Measurements from ENCODE around the gene PEDS1. TPM values are rescaled to one million over a fixed set of nuclear protein-coding genes. Genes with fewer than 3 reads are reported as not detected.

PEDS1 gene
- total and polyA plus RNA-seq, 2 of the 13 experiments (the other 11 are each of a cell fraction or from before 2014, with no cell fraction given), result 30.5 to 93.9 TPM

GRCh38 chr20:50112512-50113419 lies 40.8 kb downstream of the PEDS1 start, which contains the start of gene UBE2V1 (continued):
- TF ChIP-seq, protein P1, sequence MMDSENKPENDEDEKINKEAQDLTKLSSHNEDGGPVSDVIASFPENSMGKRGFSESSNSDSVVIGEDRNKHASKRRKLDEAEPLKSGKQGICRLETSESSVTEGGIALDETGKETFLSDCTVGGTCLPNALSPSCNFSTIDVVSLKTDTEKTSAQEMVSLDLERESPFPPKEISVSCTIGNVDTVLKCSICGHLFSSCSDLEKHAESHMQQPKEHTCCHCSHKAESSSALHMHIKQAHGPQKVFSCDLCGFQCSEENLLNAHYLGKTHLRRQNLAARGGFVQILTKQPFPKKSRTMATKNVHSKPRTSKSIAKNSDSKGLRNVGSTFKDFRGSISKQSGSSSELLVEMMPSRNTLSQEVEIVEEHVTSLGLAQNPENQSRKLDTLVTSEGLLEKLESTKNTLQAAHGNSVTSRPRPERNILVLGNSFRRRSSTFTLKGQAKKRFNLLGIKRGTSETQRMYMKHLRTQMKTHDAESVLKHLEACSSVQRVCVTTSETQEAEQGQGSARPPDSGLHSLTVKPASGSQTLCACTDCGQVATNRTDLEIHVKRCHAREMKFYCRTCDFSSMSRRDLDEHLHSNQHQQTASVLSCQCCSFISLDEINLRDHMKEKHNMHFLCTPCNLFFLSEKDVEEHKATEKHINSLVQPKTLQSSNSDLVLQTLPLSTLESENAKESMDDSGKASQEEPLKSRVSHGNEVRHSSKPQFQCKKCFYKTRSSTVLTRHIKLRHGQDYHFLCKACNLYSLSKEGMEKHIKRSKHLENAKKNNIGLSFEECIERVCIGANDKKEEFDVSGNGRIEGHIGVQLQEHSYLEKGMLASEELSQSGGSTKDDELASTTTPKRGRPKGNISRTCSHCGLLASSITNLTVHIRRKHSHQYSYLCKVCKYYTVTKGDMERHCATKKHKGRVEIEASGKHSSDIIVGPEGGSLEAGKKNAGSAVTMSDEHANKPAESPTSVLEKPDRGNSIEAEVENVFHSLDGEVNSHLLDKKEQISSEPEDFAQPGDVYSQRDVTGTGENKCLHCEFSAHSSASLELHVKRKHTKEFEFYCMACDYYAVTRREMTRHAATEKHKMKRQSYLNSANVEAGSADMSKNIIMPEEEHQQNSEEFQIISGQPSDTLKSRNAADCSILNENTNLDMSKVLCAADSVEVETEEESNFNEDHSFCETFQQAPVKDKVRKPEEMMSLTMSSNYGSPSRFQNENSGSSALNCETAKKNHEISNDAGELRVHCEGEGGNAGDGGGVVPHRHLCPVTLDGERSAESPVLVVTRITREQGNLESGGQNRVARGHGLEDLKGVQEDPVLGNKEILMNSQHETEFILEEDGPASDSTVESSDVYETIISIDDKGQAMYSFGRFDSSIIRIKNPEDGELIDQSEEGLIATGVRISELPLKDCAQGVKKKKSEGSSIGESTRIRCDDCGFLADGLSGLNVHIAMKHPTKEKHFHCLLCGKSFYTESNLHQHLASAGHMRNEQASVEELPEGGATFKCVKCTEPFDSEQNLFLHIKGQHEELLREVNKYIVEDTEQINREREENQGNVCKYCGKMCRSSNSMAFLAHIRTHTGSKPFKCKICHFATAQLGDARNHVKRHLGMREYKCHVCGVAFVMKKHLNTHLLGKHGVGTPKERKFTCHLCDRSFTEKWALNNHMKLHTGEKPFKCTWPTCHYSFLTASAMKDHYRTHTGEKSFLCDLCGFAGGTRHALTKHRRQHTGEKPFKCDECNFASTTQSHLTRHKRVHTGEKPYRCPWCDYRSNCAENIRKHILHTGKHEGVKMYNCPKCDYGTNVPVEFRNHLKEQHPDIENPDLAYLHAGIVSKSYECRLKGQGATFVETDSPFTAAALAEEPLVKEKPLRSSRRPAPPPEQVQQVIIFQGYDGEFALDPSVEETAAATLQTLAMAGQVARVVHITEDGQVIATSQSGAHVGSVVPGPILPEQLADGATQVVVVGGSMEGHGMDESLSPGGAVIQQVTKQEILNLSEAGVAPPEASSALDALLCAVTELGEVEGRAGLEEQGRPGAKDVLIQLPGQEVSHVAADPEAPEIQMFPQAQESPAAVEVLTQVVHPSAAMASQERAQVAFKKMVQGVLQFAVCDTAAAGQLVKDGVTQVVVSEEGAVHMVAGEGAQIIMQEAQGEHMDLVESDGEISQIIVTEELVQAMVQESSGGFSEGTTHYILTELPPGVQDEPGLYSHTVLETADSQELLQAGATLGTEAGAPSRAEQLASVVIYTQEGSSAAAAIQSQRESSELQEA (CRISPR knock-in tag; IDR thresholded peaks at IDR 0.05; ENCODE audit: not compliant biosample characterization), result peak; percentile 58
- TF ChIP-seq ZNF710 (CRISPR knock-in tag; IDR thresholded peaks at IDR 0.05; ENCODE audit: borderline replicate concordance), result peak; percentile 84
- TF ChIP-seq BCL3 (CRISPR knock-in tag; IDR thresholded peaks at IDR 0.05), result peak; percentile 96; the same call in 1 of the 2 replicates
- TF ChIP-seq HNRNPLL (IDR thresholded peaks at IDR 0.05; ENCODE audit: low read depth, low read length, poor library complexity, severe bottlenecking), result peak; percentile 87
- TF ChIP-seq ZNF616 (CRISPR knock-in tag; IDR thresholded peaks at IDR 0.05; ENCODE audit: low read depth), result peak; percentile 96; the same call in 1 of the 2 replicates
- no peak for TF ChIP-seq NPAS2 (CRISPR knock-in tag; IDR thresholded peaks at IDR 0.05; ENCODE audit: borderline replicate concordance)
- TF ChIP-seq GATAD2A (CRISPR knock-in tag; IDR thresholded peaks at IDR 0.05), result peak; percentile 67
- TF ChIP-seq PHF21A (CRISPR knock-in tag; IDR thresholded peaks at IDR 0.05), result peak; percentile 88; the same call in 1 of the 2 replicates
- no peak for TF ChIP-seq PLRG1 (conservative IDR thresholded peaks at IDR 0.05)
- peak; percentile 74; the same call in 1 of the 2 replicates for TF ChIP-seq LBX2 (CRISPR knock-in tag; IDR thresholded peaks at IDR 0.05; ENCODE audit: borderline replicate concordance)
- TF ChIP-seq KLF6 (CRISPR knock-in tag; IDR thresholded peaks at IDR 0.05), result peak; percentile 84; the same call in 1 of the 2 replicates
- no peak; the same call in 1 of the 2 replicates for TF ChIP-seq AKAP8 (CRISPR knock-in tag; IDR thresholded peaks at IDR 0.05)
- TF ChIP-seq ZNF563 (CRISPR knock-in tag; IDR thresholded peaks at IDR 0.05), result peak; percentile 92
- TF ChIP-seq, protein P2, sequence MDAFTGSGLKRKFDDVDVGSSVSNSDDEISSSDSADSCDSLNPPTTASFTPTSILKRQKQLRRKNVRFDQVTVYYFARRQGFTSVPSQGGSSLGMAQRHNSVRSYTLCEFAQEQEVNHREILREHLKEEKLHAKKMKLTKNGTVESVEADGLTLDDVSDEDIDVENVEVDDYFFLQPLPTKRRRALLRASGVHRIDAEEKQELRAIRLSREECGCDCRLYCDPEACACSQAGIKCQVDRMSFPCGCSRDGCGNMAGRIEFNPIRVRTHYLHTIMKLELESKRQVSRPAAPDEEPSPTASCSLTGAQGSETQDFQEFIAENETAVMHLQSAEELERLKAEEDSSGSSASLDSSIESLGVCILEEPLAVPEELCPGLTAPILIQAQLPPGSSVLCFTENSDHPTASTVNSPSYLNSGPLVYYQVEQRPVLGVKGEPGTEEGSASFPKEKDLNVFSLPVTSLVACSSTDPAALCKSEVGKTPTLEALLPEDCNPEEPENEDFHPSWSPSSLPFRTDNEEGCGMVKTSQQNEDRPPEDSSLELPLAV (CRISPR knock-in tag; conservative IDR thresholded peaks at IDR 0.05; ENCODE audit: low read depth), result 0 out of 2 replicates have a peak, but pooled peaks have one; percentile 61

Data from HepG2 (cell line).